Measurements from ENCODE around the gene KLHL29.
A peak's percentile ranks its signal among the peaks of the same experiment; 100 is the strongest.

- TF ChIP-seq CTCF (IDR thresholded peaks at IDR 0.05; ENCODE audit: low read depth, low read length, missing input control) (no peak), ATF3 (IDR thresholded peaks at IDR 0.05) (peak; percentile 61), GABPA (IDR thresholded peaks at IDR 0.05 in 1 of 2, conservative IDR thresholded peaks at IDR 0.05 in 1 of 2) (peak in 1 of 2 donors; percentile 25), RAD21 (IDR thresholded peaks at IDR 0.05) (peak; percentile 29 to 38), TAF1 (conservative IDR thresholded peaks at IDR 0.05) (no peak), REST (IDR thresholded peaks at IDR 0.05) (no peak), RXRA (IDR thresholded peaks at IDR 0.05) (peak; percentile 66 to 74)
These were observed 360.7 kb downstream of the KLHL29 start for GRCh38 chr2:23745726-23746105.

All from liver (tissue), 3 donors.